Activated CD4-positive, alpha-beta T cell treated with anti-CD3 and anti-CD28 coated beads, Interleukin-2, amount 10 ng/mL, durations not matched to agents 24 days and 14 days (primary cell): ENCODE measurements around the gene CEBPA. TPM values are rescaled to one million over a fixed set of nuclear protein-coding genes. Genes with fewer than 3 reads are reported as not detected.

ENCODE experiments used
- DNase-seq: peaks from one replicate; pipeline ENCODE4 v3.0.0; 2022
- H3K27ac Mint-ChIP-seq: one replicate; pipeline ENCODE4 v1.8.0; 2022; ENCODE audit warnings: mild to moderate bottlenecking, mixed read lengths
- H3K27me3 Mint-ChIP-seq: one replicate; pipeline ENCODE4 v1.8.0; 2022; ENCODE audit warnings: mixed read lengths
- H3K36me3 Mint-ChIP-seq: one replicate; pipeline ENCODE4 v1.8.0; 2022; ENCODE audit warnings: low read depth, mild to moderate bottlenecking, mixed read lengths
- H3K4me1 Mint-ChIP-seq: one replicate; pipeline ENCODE4 v1.8.0; 2021; ENCODE audit warnings: mixed read lengths
- H3K4me3 Mint-ChIP-seq: one replicate; pipeline ENCODE4 v1.8.0; 2022; ENCODE audit warnings: mild to moderate bottlenecking, moderate library complexity, mixed read lengths
- H3K9me3 Mint-ChIP-seq: one replicate; pipeline ENCODE4 v1.8.0; 2021; ENCODE audit warnings: mixed read lengths
- intact Hi-C: fragments of 100-400 bp; cut with micrococcal nuclease; formaldehyde crosslinking; loops from one replicate; pipeline ENCODE4 v1.15.1; 2023
- total RNA-seq: library from RNA; stranded (reverse); gene quantifications from 2 replicates; pipeline ENCODE4 v1.2.3, GENCODE V29; 2022

CEBPA gene
- total RNA-seq, 1 donor from 2014 or later = 1.4 TPM

- Mint-ChIP-seq H3K4me3 (no peak overlapping the region), H3K27me3 (no peaks in the 10 kb centered on the region), H3K9me3 (no peaks in the 10 kb centered on the region), H3K36me3 (no peaks in the 10 kb centered on the region), H3K4me1 (peaks cover 2% of the 10 kb centered on the region), H3K27ac (no peak overlapping the region)
- intact Hi-C loops = loop anchor here (5.0 kb wide), 1 partner anchor 34 kb away; no protein-coding TSS in a partner anchor
- DNase-seq = no peak
Observed at GRCh38 chr19:33271246-33272021, 30.9 kb downstream of the CEBPA start.

GRCh38 chr19:33270769-33271168 lies 31.6 kb downstream of the CEBPA start:
- no peak overlapping the region for H3K4me3 Mint-ChIP-seq
- H3K4me1 Mint-ChIP-seq = peaks cover 2% of the 10 kb centered on the region
- DNase-seq = no peak
- H3K9me3 Mint-ChIP-seq = no peaks in the 10 kb centered on the region
- no peaks in the 10 kb centered on the region for H3K36me3 Mint-ChIP-seq
- intact Hi-C loops = loop anchor here (5.0 kb wide), 1 partner anchor 33 kb away; no protein-coding TSS in a partner anchor
- no peak overlapping the region for H3K27ac Mint-ChIP-seq
- no peaks in the 10 kb centered on the region for H3K27me3 Mint-ChIP-seq

- intact Hi-C loops = no loop called here
- no peak overlapping the region for H3K4me3 Mint-ChIP-seq
- H3K27ac Mint-ChIP-seq = no peak overlapping the region
- H3K27me3 Mint-ChIP-seq = no peaks in the 10 kb centered on the region
- no peak for DNase-seq
- H3K36me3 Mint-ChIP-seq = no peaks in the 10 kb centered on the region
- H3K9me3 Mint-ChIP-seq = no peaks in the 10 kb centered on the region
- peaks cover 2% of the 10 kb centered on the region for H3K4me1 Mint-ChIP-seq
Observed at GRCh38 chr19:33269016-33269415, 33.3 kb downstream of the CEBPA start.

GRCh38 chr19:33268162-33268991 lies 34.0 kb downstream of the CEBPA start:
- DNase-seq = no peak
- Mint-ChIP-seq H3K9me3 (no peaks in the 10 kb centered on the region), H3K4me1 (no peaks in the 10 kb centered on the region), H3K4me3 (no peak overlapping the region), H3K27me3 (no peaks in the 10 kb centered on the region), H3K36me3 (no peaks in the 10 kb centered on the region), H3K27ac (no peak overlapping the region)
- intact Hi-C loops = no loop called here

GRCh38 chr19:33267706-33268105 lies 34.6 kb downstream of the CEBPA start:
- Mint-ChIP-seq H3K4me3 (no peak overlapping the region), H3K9me3 (no peaks in the 10 kb centered on the region), H3K36me3 (no peaks in the 10 kb centered on the region), H3K27ac (no peak overlapping the region), H3K27me3 (no peaks in the 10 kb centered on the region), H3K4me1 (no peaks in the 10 kb centered on the region)
- DNase-seq = no peak
- intact Hi-C loops = no loop called here

GRCh38 chr19:33266974-33267484 lies 35.3 kb downstream of the CEBPA start:
- peaks cover 1% of the 10 kb centered on the region for H3K27me3 Mint-ChIP-seq
- no peak for DNase-seq
- intact Hi-C loops = no loop called here
- H3K4me1 Mint-ChIP-seq = no peaks in the 10 kb centered on the region
- H3K4me3 Mint-ChIP-seq = no peak overlapping the region
- no peaks in the 10 kb centered on the region for H3K36me3 Mint-ChIP-seq
- no peaks in the 10 kb centered on the region for H3K9me3 Mint-ChIP-seq
- no peak overlapping the region for H3K27ac Mint-ChIP-seq

GRCh38 chr19:33264881-33265445 lies 37.4 kb downstream of the CEBPA start:
- no peak for DNase-seq
- no peaks in the 10 kb centered on the region for H3K36me3 Mint-ChIP-seq
- no peak overlapping the region for H3K27ac Mint-ChIP-seq
- no peak overlapping the region for H3K4me3 Mint-ChIP-seq
- H3K27me3 Mint-ChIP-seq = peaks cover 3% of the 10 kb centered on the region
- peaks cover 3% of the 10 kb centered on the region for H3K4me1 Mint-ChIP-seq
- no peaks in the 10 kb centered on the region for H3K9me3 Mint-ChIP-seq
- intact Hi-C loops = no loop called here

GRCh38 chr19:33263325-33264023 lies 38.9 kb downstream of the CEBPA start:
- DNase-seq = no peak
- Mint-ChIP-seq H3K27ac (no peak overlapping the region), H3K27me3 (peaks cover 9% of the 10 kb centered on the region), H3K9me3 (no peaks in the 10 kb centered on the region), H3K36me3 (no peaks in the 10 kb centered on the region), H3K4me3 (no peak overlapping the region), H3K4me1 (peaks cover 3% of the 10 kb centered on the region)
- intact Hi-C loops = no loop called here

- no peak for DNase-seq
- intact Hi-C loops = no loop called here
Observed at GRCh38 chr19:33261511-33262189, 40.7 kb downstream of the CEBPA start.

GRCh38 chr19:33260628-33261418 lies 41.5 kb downstream of the CEBPA start:
- H3K27me3 Mint-ChIP-seq = peaks cover 9% of the 10 kb centered on the region
- H3K4me3 Mint-ChIP-seq = no peak overlapping the region
- intact Hi-C loops = no loop called here
- H3K4me1 Mint-ChIP-seq = peaks cover 3% of the 10 kb centered on the region
- no peaks in the 10 kb centered on the region for H3K36me3 Mint-ChIP-seq
- no peak for DNase-seq
- H3K27ac Mint-ChIP-seq = no peak overlapping the region
- peaks cover 3% of the 10 kb centered on the region for H3K9me3 Mint-ChIP-seq

More at GRCh38 chr19:33261511-33262189, 40.7 kb downstream of the CEBPA start:
- Mint-ChIP-seq H3K4me1 (peaks cover 3% of the 10 kb centered on the region), H3K4me3 (no peak overlapping the region), H3K36me3 (no peaks in the 10 kb centered on the region), H3K27me3 (peaks cover 9% of the 10 kb centered on the region), H3K27ac (no peak overlapping the region), H3K9me3 (peaks cover 3% of the 10 kb centered on the region)

- intact Hi-C loops = no loop called here
- Mint-ChIP-seq H3K4me3 (no peak overlapping the region), H3K4me1 (peaks cover 3% of the 10 kb centered on the region), H3K9me3 (peaks cover 3% of the 10 kb centered on the region), H3K36me3 (no peaks in the 10 kb centered on the region), H3K27ac (no peak overlapping the region), H3K27me3 (peaks cover 9% of the 10 kb centered on the region)
- DNase-seq = no peak
Observed at GRCh38 chr19:33259539-33259938, 42.8 kb downstream of the CEBPA start.

GRCh38 chr19:33257828-33258227 lies 44.5 kb downstream of the CEBPA start:
- Mint-ChIP-seq H3K4me3 (no peak overlapping the region), H3K36me3 (no peaks in the 10 kb centered on the region)

More at GRCh38 chr19:33257828-33258227, 44.5 kb downstream of the CEBPA start:
- Mint-ChIP-seq H3K9me3 (peaks cover 3% of the 10 kb centered on the region), H3K27me3 (peaks cover 9% of the 10 kb centered on the region), H3K27ac (no peak overlapping the region), H3K4me1 (peaks cover 3% of the 10 kb centered on the region)
- no peak for DNase-seq
- intact Hi-C loops = no loop called here
